DOHH2 (cell line): ENCODE data around the gene CTTNBP2NL.

ENCODE experiments used
- H3F3A ChIP-seq: fragments of 200-600 bp; sonication (generic), shearing (Covaris generic); 2 replicates; pipeline ENCODE4 v1.6.0; 2016; ENCODE audit warnings: antibody characterized with exemption, mild to moderate bottlenecking; ENCODE audit not compliant: control insufficient read depth, insufficient read depth
- H3K27ac ChIP-seq: fragments of 200-600 bp; sonication (generic); 2 replicates; pipeline ENCODE4 v1.5.1; 2014; ENCODE audit warnings: low read depth, mild to moderate bottlenecking, low read length, moderate library complexity
- H3K27me3 ChIP-seq: fragments of 200-600 bp; sonication (generic); 2 replicates; pipeline ENCODE4 v1.6.1; 2014; ENCODE audit warnings: mild to moderate bottlenecking, low read length, mixed read lengths; ENCODE audit not compliant: control insufficient read depth
- H3K36me3 ChIP-seq: fragments of 200-600 bp; sonication (generic); 2 replicates; pipeline ENCODE4 v1.6.1; 2014; ENCODE audit warnings: mild to moderate bottlenecking, low read length, moderate library complexity, mixed read lengths; ENCODE audit not compliant: control insufficient read depth
- H3K4me1 ChIP-seq: fragments of 200-600 bp; sonication (generic); 2 replicates; pipeline ENCODE4 v1.6.1; 2014; ENCODE audit warnings: mild to moderate bottlenecking, low read length, mixed read lengths; ENCODE audit not compliant: control insufficient read depth
- H3K4me2 ChIP-seq: fragments of 200-600 bp; sonication (generic); 2 replicates; pipeline ENCODE4 v1.6.0; 2014; ENCODE audit warnings: mild to moderate bottlenecking, low read length, moderate library complexity
- H3K4me3 ChIP-seq: fragments of 200-600 bp; sonication (generic); 2 replicates; pipeline ENCODE4 v1.5.1; 2014; ENCODE audit warnings: mild to moderate bottlenecking, low read length, mixed read lengths
- H3K79me2 ChIP-seq: fragments of 200-600 bp; sonication (generic); 2 replicates; pipeline ENCODE4 v1.6.1; 2014; ENCODE audit warnings: mild to moderate bottlenecking, low read length, mixed read lengths; ENCODE audit not compliant: control insufficient read depth
- H3K9me2 ChIP-seq: fragments of 200-600 bp; sonication (generic); replicated peaks from 2 replicates; pipeline ENCODE4 v1.6.1; 2014; ENCODE audit warnings: mild to moderate bottlenecking, low read length, mixed read lengths; ENCODE audit not compliant: control insufficient read depth
- H3K9me3 ChIP-seq: fragments of 200-600 bp; sonication (generic); 2 replicates; pipeline ENCODE4 v1.6.1; 2014; ENCODE audit warnings: antibody characterized with exemption, low read length, mixed read lengths; ENCODE audit not compliant: control insufficient read depth, insufficient read depth
- H4K20me1 ChIP-seq: fragments of 200-600 bp; sonication (generic); 2 replicates; pipeline ENCODE4 v1.6.0; 2014; ENCODE audit warnings: low read depth, mild to moderate bottlenecking, antibody characterized with exemption, low read length, moderate library complexity; ENCODE audit not compliant: control insufficient read depth, insufficient read depth
- CTCF ChIP-seq: fragments of 200-600 bp; sonication (generic); IDR thresholded peaks from one replicate; pipeline ENCODE4 v1.5.1; 2014; ENCODE audit warnings: antibody characterized with exemption, mild to moderate bottlenecking, low read depth, low read length; ENCODE audit not compliant: poor library complexity, severe bottlenecking
- EZH2phosphoT487 ChIP-seq: fragments of 200-600 bp; sonication (generic); IDR thresholded peaks from 2 replicates; pipeline ENCODE4 v1.6.1; 2017; ENCODE audit warnings: borderline replicate concordance, mild to moderate bottlenecking, antibody characterized with exemption, low read length, moderate library complexity, mixed read lengths

The CTTNBP2NL gene

GRCh38 chr1:112458756-112459155 lies 62.7 kb downstream of the CTTNBP2NL start:
- Histone ChIP-seq H3K9me3 (no peaks in the 10 kb centered on the region), H3K36me3 (peaks cover 5% of the 10 kb centered on the region), H3K4me2 (no peak overlapping the region), H3K9me2 (no peaks in the 10 kb centered on the region), H3K27me3 (no peaks in the 10 kb centered on the region), H3F3A (no peaks in the 10 kb centered on the region), H3K79me2 (no peaks in the 10 kb centered on the region), H4K20me1 (no peaks in the 10 kb centered on the region), H3K4me3 (no peak overlapping the region), H3K27ac (no peak overlapping the region), H3K4me1 (peaks cover 21% of the 10 kb centered on the region)
- TF ChIP-seq EZH2phosphoT487 = no peak
- no peak for TF ChIP-seq CTCF

- H3K27ac ChIP-seq = no peak overlapping the region
- H3K9me2 ChIP-seq = no peaks in the 10 kb centered on the region
- H3K4me3 ChIP-seq = no peak overlapping the region
- no peak overlapping the region for H3K4me2 ChIP-seq
- H3K4me1 ChIP-seq = peaks cover 34% of the 10 kb centered on the region
- no peaks in the 10 kb centered on the region for H3K9me3 ChIP-seq
- no peak for TF ChIP-seq CTCF
- TF ChIP-seq EZH2phosphoT487 = no peak
- no peaks in the 10 kb centered on the region; the same call in 1 of the 2 replicates for H3F3A ChIP-seq
- H3K79me2 ChIP-seq = no peaks in the 10 kb centered on the region
- H3K36me3 ChIP-seq = peaks cover 5% of the 10 kb centered on the region
- no peaks in the 10 kb centered on the region for H4K20me1 ChIP-seq
- no peaks in the 10 kb centered on the region for H3K27me3 ChIP-seq
These were observed 64.6 kb downstream of the CTTNBP2NL start for GRCh38 chr1:112460615-112461014.

GRCh38 chr1:112461200-112461871 lies 65.3 kb downstream of the CTTNBP2NL start:
- Histone ChIP-seq H3K4me2 (no peak overlapping the region), H3K9me3 (no peaks in the 10 kb centered on the region), H3K9me2 (no peaks in the 10 kb centered on the region), H3K4me3 (no peak overlapping the region), H3K36me3 (peaks cover 5% of the 10 kb centered on the region), H4K20me1 (no peaks in the 10 kb centered on the region), H3K27ac (no peak overlapping the region), H3F3A (no peaks in the 10 kb centered on the region; the same call in 1 of the 2 replicates), H3K79me2 (no peaks in the 10 kb centered on the region), H3K4me1 (peaks cover 42% of the 10 kb centered on the region), H3K27me3 (no peaks in the 10 kb centered on the region)
- TF ChIP-seq EZH2phosphoT487 (no peak), CTCF (no peak)
